ENCODE data around the gene RBM39. TPM values are rescaled to one million over a fixed set of nuclear protein-coding genes. Genes with fewer than 3 reads are reported as not detected.
A peak's percentile ranks its signal among the peaks of the same experiment; 100 is the strongest.

Gene RBM39
- total RNA-seq, 4 donors from 2014 or later: 143 to 272 (median 165) TPM

DNA sequence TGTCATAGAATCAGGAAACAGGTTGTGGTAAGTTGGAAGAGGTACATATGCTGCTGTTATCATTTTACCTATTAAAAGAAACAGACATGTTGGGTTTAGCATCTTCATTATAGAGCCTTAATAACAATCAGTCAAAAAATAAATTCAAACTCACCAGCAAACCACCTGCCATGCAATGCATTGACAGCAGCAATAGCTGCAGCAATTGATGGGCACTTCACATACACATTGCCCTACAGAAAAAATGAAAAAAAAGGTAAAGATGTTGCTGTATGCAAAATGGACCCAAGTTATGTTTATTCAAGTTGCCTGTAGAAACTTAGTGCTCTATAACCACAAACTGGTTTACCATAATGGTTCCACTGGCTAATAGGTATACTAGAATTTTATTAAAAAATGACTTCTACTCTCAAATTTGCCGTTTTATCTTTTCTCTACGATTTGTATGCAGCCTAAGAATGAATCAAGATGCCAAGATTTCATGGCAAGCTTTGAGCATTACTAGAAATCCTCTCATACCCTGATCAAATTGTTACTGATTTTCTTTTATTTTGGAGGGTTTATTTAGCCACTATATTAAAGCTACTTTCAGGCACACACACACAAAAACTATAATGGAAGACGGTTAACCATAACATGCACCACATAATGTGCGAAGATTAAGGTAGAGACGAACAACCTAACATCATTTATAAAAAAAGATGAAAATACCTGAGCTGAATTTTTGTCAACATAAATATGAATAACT lies 37.4 kb downstream of the RBM39 start:
- TF ChIP-seq POLR2A (IDR thresholded peaks at IDR 0.05; ENCODE audit: low read depth) (no peak), POLR2AphosphoS5 (IDR thresholded peaks at IDR 0.05) (no peak), EP300 (IDR thresholded peaks at IDR 0.05) (no peak)
- TF ChIP-seq, protein P1, sequence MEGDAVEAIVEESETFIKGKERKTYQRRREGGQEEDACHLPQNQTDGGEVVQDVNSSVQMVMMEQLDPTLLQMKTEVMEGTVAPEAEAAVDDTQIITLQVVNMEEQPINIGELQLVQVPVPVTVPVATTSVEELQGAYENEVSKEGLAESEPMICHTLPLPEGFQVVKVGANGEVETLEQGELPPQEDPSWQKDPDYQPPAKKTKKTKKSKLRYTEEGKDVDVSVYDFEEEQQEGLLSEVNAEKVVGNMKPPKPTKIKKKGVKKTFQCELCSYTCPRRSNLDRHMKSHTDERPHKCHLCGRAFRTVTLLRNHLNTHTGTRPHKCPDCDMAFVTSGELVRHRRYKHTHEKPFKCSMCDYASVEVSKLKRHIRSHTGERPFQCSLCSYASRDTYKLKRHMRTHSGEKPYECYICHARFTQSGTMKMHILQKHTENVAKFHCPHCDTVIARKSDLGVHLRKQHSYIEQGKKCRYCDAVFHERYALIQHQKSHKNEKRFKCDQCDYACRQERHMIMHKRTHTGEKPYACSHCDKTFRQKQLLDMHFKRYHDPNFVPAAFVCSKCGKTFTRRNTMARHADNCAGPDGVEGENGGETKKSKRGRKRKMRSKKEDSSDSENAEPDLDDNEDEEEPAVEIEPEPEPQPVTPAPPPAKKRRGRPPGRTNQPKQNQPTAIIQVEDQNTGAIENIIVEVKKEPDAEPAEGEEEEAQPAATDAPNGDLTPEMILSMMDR (IDR thresholded peaks at IDR 0.05): no peak
- intact Hi-C loops (cut with DNase I): loop anchor here (10.0 kb wide), 1 partner anchor 180 kb away; no protein-coding TSS in a partner anchor
- Histone ChIP-seq H3K9me3 (no peaks in the 10 kb centered on the region), H3K4me3 (no peak overlapping the region), H3K27me3 (no peaks in the 10 kb centered on the region), H3K4me1 (peaks cover 11 to 40% (median 27%) of the 10 kb centered on the region in 4 donors), H3K27ac (replicated peaks in 1 of 4) (no peak overlapping the region), H3K36me3 (peaks cover 41 to 89% (median 76%) of the 10 kb centered on the region in 4 donors)
- no peak for DNase-seq (ENCODE audit: extremely low spot score)
- WGBS: 81% methylated on average over 5 of the region's 5 CpGs

DNA sequence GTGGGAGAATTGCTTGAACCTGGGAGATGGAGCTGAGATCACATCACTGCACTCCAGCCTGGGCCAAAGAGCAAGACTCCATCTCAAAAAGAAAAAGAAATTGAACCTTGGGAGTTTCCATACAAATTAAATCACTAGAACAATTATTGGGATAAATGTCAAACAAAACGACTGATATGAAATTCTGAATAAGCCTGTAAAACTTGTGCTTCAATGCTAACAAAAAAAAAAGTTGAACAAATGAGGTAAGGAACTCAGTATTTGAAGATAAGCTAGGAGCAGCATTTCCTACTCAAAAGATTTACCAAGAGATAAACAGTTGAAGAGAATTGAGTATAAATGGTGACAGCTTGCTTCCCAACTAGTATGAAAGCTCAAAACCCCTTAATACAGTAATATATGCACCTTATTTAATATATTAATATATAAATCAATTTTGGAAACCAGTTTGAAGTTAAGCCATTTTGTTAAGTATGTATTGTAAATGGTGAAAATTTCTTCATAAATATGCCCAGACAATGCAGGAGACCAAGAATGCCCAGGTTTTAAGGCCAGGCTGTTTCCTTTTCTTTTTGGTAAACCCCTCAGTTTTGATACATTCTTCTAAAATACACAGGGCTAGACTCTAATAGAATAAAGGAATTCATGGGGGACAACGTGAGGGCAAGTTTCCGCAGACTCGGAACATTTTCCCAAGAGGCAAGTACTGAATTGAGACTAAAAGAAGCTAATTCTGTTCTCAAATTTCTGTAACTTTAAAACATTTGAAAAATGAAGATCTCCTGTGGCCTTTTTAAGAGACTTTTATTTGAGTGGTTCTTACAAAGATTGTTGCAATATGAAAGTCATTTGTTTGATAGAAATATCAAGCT lies 39.0 kb downstream of the RBM39 start:
- H3K4me1 ChIP-seq: peaks cover 11 to 39% (median 22%) of the 10 kb centered on the region in 4 donors
- WGBS: 57% methylated on average over 4 of the region's 4 CpGs
- peaks cover 41 to 73% (median 66%) of the 10 kb centered on the region in 4 donors for H3K36me3 ChIP-seq
- no peak overlapping the region for H3K4me3 ChIP-seq
- H3K27ac ChIP-seq (replicated peaks in 1 of 4): peak overlapping the region in 2 of 4 donors; percentile 0 to 17
- DNase-seq (ENCODE audit: extremely low spot score): no peak
- no peaks in the 10 kb centered on the region for H3K9me3 ChIP-seq
- intact Hi-C loops (cut with DNase I): loop anchor here (10.0 kb wide), 1 partner anchor 182 kb away; no protein-coding TSS in a partner anchor
- TF ChIP-seq EP300 (IDR thresholded peaks at IDR 0.05) (no peak), POLR2AphosphoS5 (IDR thresholded peaks at IDR 0.05) (no peak), POLR2A (IDR thresholded peaks at IDR 0.05; ENCODE audit: low read depth) (no peak)
- TF ChIP-seq, protein P1 (IDR thresholded peaks at IDR 0.05): no peak
- no peaks in the 10 kb centered on the region for H3K27me3 ChIP-seq

DNA sequence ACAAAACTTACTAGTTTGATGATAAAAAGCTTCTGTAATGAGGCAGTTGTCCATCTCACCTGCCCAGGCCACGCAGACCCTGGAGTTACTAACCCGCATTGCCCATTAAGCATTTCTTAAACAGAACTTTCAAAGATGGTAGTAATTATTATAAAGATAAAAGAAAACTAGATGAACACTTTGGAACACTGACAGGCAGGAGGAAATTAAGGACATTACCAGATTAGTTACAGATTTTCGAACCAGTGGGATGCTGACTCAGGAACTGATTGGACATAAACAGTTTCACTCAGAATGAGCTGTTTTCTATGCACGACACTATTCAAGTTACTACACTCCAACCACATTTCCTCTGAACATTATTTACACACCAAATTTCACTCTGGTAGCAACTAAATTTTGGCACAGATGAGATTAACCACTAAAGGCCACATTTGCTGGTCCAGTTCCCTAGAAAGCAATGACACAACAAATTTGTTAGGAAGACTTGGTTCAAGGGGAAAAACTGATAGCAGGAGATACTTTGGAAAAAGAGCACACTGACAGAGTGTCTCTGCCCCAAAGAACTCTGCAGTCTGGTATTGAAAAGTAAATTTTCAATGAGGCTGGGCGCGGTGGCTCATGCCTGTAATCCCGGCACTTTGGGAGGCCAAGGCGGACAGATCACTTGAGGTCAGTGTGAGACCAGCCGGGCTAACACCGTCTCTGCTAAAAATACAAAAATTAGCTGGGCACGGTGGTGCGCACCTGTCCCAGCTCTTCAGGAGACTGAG lies 39.8 kb downstream of the RBM39 start:
- no peak for DNase-seq (ENCODE audit: extremely low spot score)
- no peak overlapping the region for H3K4me3 ChIP-seq
- peaks cover 41 to 66% (median 62%) of the 10 kb centered on the region in 4 donors for H3K36me3 ChIP-seq
- WGBS: 72% methylated on average over 12 of the region's 12 CpGs
- no peaks in the 10 kb centered on the region for H3K27me3 ChIP-seq
- TF ChIP-seq POLR2AphosphoS5 (IDR thresholded peaks at IDR 0.05) (no peak), EP300 (IDR thresholded peaks at IDR 0.05) (no peak), POLR2A (IDR thresholded peaks at IDR 0.05; ENCODE audit: low read depth) (no peak)
- TF ChIP-seq, protein P1 (IDR thresholded peaks at IDR 0.05): no peak
- H3K4me1 ChIP-seq: peaks cover 19 to 47% (median 30%) of the 10 kb centered on the region in 4 donors
- intact Hi-C loops (cut with DNase I): loop anchor here (10.0 kb wide), 1 partner anchor 183 kb away; no protein-coding TSS in a partner anchor
- no peaks in the 10 kb centered on the region for H3K9me3 ChIP-seq
- peak overlapping the region in 3 of 4 donors; percentile 15 to 93 (median 17) for H3K27ac ChIP-seq (replicated peaks in 1 of 4)

DNA sequence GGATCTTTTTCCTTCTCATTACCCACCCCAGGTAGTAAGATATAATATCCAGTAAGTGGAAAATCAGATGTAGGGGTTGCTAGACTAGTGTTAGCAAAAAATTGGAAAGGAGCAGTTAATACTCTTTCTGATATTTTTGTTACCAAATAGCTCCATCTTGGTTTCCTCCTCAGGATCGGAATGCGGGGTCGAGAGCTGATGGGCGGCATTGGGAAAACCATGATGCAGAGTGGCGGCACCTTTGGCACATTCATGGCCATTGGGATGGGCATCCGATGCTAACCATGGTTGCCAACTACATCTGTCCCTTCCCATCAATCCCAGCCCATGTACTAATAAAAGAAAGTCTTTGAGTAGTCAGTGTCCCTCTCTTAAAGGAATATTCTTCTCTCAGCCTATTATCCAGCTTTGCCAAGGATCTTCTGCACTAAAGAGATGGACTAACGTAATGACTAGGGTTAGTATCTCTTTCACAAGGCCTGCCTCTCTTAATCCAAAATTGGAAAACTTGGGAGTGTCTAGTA lies 41.4 kb downstream of the RBM39 start:
- DNase-seq (ENCODE audit: extremely low spot score): no peak
- H3K4me1 ChIP-seq: peaks cover 19 to 48% (median 33%) of the 10 kb centered on the region in 4 donors
- WGBS: 89% methylated on average over 7 of the region's 7 CpGs
- TF ChIP-seq POLR2A (IDR thresholded peaks at IDR 0.05; ENCODE audit: low read depth) (no peak), POLR2AphosphoS5 (IDR thresholded peaks at IDR 0.05) (peak in 1 of 2 donors; percentile 28), EP300 (IDR thresholded peaks at IDR 0.05) (no peak)
- TF ChIP-seq, protein P1 (IDR thresholded peaks at IDR 0.05): no peak
- peaks cover 32 to 58% (median 56%) of the 10 kb centered on the region in 4 donors for H3K36me3 ChIP-seq
- H3K27ac ChIP-seq (replicated peaks in 1 of 4): peak overlapping the region; percentile 32 to 95 (median 69)
- intact Hi-C loops (cut with DNase I): loop anchor here (10.0 kb wide), 1 partner anchor 184 kb away; no protein-coding TSS in a partner anchor
- H3K9me3 ChIP-seq: no peaks in the 10 kb centered on the region
- no peaks in the 10 kb centered on the region for H3K27me3 ChIP-seq
- no peak overlapping the region for H3K4me3 ChIP-seq
